GM21526 (cell line): ENCODE data around the gene ALK.

Experiments
- ATAC-seq: cut with Tn5 transposase; IDR thresholded peaks from one replicate; pipeline ENCODE4 v1.9.1; 2021; ENCODE audit warnings: moderate library complexity; ENCODE audit not compliant: unreplicated experiment, low FRiP score

ALK gene

DNA sequence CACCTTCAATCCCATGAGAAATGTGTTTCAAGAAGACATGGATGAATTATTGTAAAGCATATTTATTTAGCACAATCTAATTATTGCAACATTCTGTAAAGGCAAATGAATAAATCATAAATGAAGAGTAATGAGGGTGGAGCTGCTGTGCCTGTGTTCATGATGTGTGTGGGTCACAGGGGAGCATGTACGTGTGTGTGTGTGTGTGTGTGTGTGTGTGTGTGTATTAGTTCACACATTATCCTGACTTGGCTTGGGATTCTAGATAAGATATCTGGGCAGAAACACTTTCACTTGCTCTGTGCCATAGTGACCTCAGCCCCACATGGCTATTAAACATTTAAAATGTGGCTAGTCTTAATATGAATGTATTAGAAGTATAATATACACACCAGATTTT, 361.8 kb downstream of the ALK start:
- no peak for ATAC-seq

- no peak for ATAC-seq
Observed at GRCh38 chr2:29558097-29558496, 363.3 kb downstream of the ALK start.

- no peak for ATAC-seq
Observed at GRCh38 chr2:29557268-29557667, 364.1 kb downstream of the ALK start.

- no peak for ATAC-seq
Observed at GRCh38 chr2:29549069-29549380, 372.4 kb downstream of the ALK start.

- ATAC-seq, result no peak
Observed at GRCh38 chr2:29544917-29545316, 376.5 kb downstream of the ALK start.

GRCh38 chr2:29544031-29544430, 377.4 kb downstream of the ALK start:
- no peak for ATAC-seq

GRCh38 chr2:29535188-29535587, 386.2 kb downstream of the ALK start:
- no peak for ATAC-seq

DNA sequence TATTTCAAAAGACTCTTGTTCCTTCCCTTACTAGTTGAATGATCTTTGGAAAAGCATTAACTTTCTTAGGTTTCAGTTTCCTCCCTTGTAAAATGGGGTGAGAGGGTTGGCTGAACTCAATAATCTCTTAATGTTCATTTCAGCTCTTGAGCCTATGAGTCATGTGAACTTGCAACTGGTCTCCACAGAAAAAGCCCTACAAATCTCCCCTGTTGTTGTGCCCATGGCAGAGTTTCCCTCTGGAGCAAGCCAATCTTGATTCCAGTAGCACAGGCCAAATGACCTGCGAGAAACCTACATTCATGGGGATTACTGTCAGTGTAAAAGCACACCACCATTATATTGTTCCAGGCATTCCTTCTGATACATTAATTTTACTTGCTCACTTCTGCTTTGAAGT, 388.9 kb downstream of the ALK start:
- no peak for ATAC-seq

- ATAC-seq, result no peak
Observed at GRCh38 chr2:29531626-29532025, 389.8 kb downstream of the ALK start.

- no peak for ATAC-seq
Observed at GRCh38 chr2:29530281-29530680, 391.1 kb downstream of the ALK start.

GRCh38 chr2:29528891-29529520, 392.4 kb downstream of the ALK start:
- ATAC-seq, result no peak

- ATAC-seq, result no peak
Observed at GRCh38 chr2:29528371-29528770, 393.0 kb downstream of the ALK start.

- no peak for ATAC-seq
Observed at GRCh38 chr2:29527947-29528346, 393.4 kb downstream of the ALK start.

- ATAC-seq, result no peak
Observed at GRCh38 chr2:29526587-29527586, 394.5 kb downstream of the ALK start.

DNA sequence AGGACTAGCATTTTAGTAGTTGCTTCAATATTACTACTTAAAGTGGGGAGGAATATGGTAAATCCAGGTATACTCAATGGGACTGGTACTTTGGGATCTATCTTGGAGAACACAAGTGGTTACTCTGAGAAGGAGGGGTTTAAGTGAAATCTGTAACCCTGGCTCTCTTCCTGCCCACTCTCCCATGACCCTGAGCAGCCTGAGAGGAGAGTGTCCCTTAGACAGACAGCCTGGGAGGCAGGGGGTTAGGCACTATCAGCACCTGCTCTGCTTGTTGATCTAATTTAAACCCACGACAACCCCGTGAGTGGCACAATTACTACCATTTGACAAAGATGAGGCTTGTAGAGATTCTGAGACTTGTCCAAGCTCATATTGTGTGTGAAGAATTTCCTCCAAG, 395.5 kb downstream of the ALK start:
- no peak for ATAC-seq

- no peak for ATAC-seq
Observed at GRCh38 chr2:29524652-29525051, 396.7 kb downstream of the ALK start.

GRCh38 chr2:29522951-29523669, 398.3 kb downstream of the ALK start:
- no peak for ATAC-seq

DNA sequence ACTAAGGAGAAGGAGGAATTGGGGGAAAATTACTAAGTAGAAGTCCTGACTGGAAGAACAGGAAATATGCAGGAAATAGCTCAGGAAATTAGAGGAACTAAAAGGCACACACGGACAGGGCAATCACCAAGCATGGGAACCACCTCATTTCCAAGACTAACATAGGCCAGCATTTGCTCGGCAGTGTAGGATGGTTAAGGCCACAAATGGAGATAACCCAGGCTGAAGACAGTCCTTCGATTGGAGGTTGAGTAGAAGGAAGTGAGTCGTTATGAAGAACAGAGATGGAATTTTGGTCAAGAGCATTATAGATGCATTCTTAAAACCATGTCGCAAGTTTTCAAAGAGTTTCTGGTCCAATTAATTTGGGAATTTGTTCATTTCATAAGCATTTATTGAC, 401.4 kb downstream of the ALK start:
- no peak for ATAC-seq

DNA sequence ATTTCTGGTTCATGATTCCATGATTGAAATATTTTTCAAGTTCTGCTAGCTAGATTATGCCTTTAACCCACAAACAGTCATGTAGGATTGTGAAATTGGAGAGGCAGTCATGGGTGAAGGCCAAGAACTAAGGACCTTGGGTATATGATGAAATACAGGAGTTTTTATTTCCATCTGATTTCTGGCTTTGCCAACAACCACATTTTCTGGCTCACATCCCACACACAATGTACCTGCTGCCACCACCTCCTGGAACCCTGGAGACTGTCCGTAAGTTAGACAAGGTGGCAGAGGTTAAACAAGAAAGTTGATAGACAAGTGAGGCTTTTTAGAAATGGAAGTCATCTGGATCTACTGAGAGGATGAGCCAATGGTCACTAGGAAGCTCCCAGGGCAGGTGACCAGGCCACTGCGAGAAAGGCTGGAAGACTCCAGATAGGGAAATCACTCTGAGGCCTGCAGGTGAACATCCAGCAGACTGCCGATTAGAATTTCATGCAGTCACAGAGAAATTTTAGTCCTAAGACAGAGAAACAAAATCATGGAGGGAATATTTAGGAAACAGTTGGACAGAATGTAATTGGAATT, 402.0 kb downstream of the ALK start:
- no peak for ATAC-seq

DNA sequence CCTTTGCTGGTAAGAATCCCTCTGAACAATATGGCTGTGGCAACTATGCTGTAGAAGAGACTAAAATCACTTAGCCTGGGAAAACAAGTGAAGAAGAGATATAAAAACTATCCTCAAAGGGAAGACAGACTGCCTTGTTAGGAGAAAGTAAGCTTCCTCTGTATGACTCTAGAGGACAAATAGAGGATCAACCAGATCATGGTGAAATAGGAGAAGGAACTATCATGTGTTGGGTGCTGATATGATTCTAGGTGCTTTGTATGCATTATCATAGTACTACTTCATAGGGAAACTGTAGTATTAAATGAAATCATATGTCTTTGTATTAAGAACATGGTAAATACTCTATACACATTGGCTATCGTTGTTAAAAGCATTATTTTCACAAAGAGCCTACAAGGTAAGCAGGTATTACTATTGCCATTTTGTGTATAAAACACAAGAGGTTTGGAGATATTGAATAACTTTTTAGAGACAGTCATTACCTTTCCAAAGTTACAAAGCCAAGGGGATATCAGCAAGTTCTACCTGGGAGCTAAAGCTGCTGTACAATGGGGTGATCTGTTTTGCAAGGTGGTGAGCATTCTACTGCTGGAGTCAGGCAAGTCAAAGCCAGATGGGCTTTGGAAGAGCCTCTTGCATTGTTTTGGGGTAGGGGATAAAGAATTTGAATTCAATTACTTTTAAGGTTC, 402.6 kb downstream of the ALK start:
- no peak for ATAC-seq
